ENCODE measurements around the gene ANKRD18B.
A peak's percentile ranks its signal among the peaks of the same experiment; 100 is the strongest.
"Not testable (repeated sequence)": the region's sequence is repeated elsewhere in the genome, so short reads cannot be mapped to it uniquely, and the experiment has no call there.

ANKRD18B gene

DNA sequence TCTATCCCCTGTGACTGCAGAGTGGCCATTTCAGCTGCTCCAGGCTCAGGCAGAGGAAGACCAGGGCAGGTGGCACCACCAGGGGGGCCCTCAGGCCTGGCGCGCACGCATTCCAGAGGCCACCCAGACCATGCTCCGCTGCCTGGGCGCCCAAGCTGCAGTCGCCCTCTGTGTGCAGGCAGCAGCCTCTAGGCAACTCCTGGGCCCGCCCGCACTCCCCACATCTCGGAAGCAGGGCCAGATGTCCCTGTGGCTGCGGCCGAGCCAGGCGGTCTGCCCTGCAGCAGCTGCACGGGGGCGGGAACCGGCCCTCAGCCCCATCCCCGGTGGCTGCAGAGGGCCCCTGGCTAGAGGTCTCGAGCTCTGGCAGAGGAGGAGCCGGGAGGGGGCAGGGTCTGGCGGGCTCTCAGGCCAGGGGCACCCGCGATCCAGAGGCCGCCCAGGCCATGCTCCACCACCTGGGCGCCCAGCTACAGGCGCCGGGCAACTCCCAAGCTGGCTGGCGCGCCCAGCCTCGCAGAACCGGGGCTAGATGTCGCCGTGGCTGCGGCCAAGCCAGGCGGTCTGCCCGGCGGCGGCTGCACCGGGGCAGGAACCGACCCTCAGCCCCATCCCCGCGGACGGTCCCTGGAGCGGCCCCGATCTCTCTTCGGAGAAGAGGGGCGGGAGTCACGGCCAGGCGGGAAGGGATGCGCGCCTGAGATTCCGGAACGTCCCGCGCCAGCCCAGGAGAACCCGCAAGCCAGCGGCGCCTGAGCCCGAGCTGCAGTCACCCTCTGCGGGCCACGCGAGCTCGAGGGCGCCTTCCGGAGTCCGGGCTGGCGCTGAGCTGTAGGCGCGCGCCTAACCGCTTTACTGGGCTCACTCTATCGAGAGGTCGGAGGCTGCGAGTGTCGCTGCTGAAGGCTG, at the start of gene ANKRD18B:
TSS of gene ANKRD18B (plus strand) at position 855 of the 909 bp plus-strand sequence. CDS start 239 bp downstream, outside the sequence.
- DNase-seq: peak; percentile 48

DNA sequence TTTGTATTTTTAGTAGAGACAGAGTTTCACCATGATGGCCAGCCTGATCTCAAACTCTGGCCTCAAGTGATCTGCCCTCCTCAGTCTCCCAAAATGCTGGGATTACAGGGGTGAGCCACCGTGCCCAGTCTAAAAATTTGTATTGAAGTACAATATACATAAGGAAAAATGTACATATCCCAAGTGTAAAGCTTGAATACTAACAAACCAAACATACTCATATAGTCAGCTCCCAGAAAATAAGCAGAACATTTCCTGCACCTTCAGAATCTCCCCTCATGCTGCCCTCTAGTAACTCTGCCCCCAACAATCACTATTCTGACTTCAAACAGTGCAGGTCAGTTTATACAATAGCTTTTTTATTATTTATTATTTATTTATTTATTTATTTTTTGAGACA, 48.7 kb upstream of the ANKRD18B start:
- DNase-seq: no peak

DNA sequence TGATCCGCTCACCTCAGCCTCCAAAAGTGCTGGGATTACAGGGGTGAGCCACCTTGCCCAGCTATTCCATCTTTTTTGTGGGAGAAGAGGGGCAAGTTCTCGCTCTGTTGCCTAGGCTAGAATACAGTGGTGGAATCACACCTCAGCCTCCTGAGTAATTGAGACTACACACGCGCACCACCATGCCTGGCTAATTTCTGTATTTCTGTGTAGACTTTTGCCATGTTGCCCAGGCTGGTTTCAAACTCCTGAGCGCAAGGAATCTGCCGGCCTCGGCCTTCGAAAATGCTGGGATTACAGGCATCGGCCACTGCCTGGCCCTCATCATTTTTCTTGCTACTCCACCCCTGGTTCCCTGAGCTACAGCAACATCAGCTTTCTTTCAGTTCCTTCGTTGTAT, 47.5 kb upstream of the ANKRD18B start:
- DNase-seq: no peak

DNA sequence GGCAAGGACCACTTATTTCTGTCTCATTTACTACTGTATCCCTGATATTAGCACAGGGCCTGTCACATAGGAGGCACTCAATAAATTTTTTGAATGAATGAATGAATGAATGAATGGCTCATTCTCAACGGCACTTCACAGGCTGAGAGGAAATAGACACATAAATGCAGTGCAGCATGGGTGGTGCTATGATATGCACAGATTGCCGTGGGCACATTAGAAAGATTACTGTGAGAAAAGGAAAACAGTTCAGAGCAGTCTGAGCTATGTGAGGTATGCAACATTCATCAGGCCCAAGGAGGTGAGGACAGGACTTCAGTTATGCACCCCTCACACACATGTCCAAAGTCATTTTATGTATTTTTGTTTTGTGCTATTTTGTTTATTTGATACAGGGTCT, 43.9 kb upstream of the ANKRD18B start:
- DNase-seq: no peak

DNA sequence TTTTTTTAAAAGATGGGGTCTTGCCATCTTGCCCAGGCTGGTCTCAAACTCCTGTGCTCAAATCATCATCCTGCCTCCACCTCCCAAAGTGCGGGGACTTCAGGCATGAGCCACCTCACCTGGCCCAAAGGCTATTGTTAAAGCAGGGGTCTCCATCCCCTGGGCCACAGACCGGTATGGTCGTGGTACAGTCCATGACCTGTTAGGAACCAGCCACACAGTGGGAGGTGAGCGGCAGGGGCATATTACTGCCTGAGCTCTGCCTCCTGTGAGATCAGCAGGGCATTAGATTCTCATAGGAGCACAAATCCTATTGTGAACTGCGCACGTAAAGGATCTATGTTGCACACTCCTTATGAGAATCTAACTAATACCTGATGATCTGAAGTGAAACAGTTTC, 43.1 kb upstream of the ANKRD18B start:
- DNase-seq: no peak

DNA sequence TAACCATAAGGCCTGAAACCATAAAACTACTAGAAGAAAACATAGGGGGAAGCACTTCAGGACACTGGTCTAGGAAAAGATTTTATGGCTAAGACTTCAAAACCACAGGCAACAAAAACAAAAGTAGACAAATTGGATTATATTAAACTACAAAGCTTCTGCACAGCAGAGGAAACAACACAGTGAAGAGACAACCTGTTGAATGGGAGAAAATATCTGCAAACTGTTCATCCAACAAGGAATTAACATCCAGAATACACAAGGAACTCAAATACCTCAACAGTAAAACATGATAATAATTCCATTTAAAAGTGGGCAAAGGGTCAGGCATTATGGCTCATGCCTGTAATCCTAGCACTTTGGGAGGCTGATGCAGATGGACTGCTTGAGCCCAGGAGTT, 38.7 kb upstream of the ANKRD18B start:
- DNase-seq: not testable (repeated sequence)

DNA sequence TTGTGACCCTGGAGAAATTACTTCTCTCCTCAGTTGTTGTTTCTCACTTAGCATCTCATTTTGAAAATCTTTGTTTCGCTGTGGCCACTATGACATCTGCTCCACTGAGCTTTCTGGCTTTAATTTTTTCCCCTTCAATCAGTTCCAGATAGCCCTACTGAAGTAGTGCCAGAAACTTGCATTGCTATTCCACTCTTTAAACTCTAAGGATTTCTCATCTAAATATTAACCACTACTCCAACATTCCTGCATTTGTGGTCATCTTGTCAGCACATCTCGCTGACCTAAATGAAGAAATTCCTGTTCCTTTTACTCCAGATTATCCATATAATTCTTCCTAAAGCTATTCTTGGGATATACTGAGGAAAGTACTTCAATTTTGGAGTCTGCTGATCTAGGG, 35.0 kb upstream of the ANKRD18B start:
- no peak for DNase-seq

DNA sequence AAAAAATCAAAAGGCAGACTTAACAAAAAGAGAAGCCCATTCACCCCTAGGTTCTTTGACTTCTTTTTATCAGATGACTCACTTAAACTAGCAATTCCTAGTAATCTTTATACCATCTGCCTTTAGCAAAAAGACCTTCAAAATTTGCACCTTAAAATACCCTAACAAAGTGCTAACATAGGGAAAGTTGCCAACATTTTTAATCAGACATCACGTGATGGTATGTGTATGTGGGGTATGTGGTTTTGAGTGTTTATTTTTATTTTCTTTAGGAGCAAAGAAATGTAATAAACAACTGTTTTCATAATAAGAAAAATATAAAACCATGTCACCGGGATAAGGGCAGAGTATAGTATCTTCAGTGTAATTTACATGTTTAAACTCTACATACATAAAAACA, 30.2 kb upstream of the ANKRD18B start:
- not testable (repeated sequence) for DNase-seq

DNA sequence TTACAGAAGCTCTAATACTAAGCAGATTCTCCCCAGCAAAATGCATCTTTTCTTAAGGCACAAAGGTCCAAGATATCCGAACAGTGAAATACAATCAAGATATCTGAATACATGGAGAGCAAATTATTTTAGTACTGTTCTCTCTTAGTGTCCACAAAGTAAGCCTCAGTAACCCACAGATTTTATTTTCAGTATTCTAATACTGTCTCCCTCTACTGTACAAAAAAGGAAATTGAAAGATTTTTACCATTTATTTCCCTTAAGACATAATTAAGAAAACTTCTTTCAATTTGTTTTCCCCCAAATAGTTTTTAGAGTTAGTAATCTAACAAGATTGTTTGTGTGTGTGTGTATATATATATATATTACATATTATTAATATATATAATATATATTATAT, 25.7 kb upstream of the ANKRD18B start:
- no peak for DNase-seq

DNA sequence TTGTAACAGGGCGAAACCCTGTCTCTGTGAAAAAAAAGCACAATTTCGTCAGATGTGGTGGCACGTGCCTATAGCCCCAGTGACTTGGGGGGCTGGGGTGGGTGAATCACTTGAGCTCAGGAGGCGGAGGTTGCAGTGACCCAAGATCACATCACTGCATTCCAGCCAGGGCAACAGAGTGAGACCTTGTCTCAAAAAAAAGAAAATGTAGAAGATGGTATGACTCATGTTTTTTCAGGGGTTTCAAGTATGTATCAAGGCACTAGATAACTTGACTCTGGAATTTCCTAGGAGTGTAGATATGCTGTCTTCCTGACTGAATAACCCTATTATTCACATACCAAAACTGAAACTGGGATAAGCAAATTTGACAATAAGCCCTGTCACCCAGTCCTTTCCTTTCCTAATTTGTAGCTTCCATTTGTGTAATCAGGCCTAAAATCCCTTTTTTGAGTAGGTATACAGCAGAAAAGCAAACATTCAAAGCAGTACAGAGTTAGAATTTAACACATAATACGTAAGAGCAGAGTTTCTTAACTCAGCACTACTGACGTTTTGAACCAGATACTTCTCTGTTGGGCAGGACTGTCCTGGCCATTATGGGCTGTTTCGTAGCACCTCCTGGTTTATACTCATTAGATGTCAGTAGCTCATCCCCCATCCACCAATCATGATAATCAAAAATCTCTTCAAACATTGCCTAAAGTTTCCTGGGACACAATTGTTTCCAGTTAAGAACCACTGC, 17.3 kb upstream of the ANKRD18B start:
- DNase-seq: no peak

DNA sequence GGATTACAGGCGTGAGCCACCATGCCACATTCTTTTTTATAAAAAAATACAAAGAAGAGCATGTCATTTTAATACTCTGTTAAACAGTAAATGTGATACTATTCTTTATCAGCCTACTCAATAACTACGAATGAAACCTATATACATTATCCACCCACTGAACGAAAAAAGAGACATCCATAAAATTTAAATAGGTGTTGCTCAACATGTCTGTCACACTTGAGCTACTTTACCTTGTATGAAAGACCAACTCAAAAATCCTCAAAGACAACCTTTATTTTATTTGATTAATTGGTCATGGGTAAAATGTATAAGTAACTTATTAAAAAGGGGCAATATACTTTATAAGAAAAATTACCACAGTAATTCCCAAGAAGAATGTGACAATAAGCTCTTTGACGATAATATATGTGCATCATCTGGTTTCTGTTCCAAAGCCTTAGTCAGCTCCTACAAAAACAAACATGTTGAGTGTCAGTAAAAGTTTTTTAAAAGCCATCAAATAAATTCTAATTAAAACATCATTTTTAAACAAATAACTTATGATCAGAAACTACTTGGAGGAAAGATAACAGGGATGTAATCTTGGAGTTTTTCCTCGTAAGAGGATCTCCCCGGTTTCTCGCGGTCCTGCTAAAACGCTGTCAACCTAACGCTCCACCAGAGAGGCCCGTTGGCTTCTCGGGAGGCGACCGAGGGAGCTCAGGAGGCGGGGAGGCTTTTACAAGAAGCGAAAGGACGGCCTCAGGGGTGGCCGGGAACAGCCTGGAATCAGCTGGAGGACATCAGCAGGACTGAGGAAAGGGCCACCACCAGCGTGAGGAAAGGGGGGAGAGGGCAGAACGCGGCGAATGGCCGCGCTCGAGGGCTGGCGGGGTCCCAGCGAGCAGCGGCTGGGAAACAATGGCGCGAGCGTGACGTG, 13.5 kb upstream of the ANKRD18B start:
- DNase-seq: peak; percentile 39

DNA sequence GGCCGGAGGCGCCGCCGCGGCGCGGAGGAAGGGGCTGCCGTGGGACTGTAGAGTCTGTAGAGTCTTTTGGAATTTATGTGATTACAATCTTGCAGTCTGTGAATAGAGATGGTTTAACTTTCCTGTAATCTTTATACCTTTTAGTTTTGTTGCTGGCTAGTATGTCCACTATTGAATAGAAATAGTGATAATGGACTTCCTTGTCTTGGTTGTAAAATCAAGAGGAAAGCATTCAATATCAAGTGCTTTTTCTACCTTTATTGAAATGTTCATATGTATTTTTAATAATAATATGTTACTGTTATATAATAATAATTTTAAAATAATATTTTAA, 12.9 kb upstream of the ANKRD18B start:
- DNase-seq: not testable (repeated sequence)

DNA sequence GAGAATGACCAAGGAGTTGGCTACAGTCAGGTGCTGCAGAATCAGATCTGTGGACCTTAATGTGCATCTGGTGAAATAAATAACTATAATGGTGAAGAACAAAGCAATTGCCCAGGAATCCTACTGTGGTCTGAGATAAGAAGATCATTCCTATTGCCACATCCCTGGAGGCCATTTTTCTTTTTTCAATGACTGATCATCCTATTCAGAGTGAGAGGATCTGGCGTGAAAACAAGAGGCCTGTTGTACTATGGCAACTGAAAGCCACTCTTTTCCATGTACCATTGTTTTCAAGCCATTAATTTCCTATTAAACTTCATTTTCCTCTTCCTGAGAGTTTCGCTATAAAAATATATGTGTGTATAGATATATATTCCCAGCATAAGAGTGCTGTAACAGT, 11.5 kb upstream of the ANKRD18B start:
- not testable (repeated sequence) for DNase-seq

DNA sequence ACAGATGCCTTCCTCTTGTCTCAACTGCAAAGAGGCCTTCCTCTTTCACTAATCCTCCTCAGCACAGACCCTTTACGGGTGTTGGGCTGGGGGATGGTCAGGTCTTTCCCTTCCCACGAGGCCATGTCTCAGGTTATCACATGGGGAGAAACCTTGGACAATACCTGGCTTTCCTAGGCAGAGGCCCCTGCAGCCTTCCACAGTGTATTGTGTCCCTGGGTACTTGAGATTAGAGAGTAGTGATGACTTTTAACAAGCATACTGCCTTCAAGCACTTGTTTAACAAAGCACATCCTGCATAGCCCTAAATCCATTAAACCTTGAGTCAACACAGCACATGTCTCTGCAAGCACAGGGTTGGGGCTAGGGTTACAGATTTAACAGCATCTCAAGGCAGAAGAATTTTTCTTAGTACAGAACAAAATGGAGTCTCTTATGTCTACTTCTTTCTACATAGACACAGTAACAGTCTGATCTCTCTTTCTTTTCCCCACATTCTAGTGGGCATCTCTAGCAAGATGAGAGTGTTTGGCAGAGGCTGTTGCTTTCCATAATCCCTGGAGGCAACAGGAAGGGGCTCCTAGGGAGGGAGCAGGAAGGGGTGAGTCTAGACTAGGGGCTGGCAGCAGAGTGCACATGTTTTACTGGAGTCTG, 8.6 kb upstream of the ANKRD18B start:
- peak; percentile 30 for DNase-seq

DNA sequence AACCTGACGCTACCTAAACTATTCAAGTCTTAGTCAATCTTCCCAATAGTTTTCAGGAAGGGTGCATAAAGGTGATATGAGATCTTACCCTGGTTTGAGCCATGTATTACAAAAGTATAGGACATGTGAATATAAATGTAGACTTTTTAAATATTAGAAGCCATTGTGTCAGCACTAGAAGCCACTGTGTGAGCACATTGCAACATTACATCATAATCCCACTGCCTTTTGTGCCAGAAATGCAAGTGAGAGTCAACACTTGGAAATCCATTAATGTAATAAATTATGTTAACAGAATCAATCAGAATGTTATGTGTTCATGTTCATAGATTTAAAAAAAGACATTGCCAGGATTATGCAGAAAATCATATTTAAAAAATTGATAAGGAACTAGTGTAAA, 7.7 kb upstream of the ANKRD18B start:
- DNase-seq: not testable (repeated sequence)

DNA sequence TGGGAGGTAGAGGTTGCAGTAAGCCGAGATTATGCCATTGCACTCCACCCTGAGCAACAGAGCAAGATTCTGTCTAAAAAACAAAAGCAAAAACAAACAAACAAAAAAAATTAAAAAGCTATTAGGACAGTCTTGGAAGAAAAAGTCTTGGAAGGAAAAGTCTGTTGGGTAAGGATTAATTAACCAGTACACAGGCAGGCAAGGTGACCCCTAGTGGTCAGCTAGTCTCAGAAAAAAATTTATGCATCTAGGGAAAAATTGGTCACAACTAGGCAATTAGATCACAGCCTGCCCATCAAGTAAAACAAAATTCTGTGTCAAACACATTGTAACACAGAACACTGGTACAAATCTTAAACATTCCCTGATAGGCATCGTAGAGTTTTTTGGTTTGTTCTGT, 6.7 kb upstream of the ANKRD18B start:
- no peak for DNase-seq

DNA sequence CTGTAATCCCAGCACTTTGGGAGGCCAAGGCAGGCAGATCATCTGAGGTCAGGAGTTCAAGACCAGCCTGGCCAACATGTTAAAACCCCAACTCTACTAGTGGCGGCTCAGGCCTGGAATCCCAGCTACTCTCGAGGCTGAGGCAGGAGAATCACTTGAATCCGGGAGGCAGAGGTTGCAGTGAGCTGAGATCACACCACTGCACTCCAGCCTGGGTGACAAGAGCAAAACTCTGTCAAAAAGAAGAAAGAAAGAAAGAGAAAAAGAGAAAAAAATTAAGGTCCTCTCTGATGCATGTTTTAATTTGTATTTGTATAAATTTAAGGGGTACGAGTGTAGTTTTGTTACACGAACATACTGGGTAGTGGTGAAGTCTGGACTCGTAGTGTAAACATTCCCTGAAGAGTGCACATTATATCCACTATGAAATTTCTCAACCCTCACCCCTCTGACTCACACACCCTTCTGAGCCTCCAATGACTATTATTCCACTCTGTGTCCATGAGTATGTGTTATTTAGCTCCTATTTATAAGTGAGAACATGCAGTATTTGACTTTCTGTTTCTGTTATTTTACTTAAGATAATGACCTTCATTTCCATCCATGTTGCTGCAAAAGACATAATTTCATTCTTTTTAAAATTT, 6.0 kb upstream of the ANKRD18B start:
- not testable (repeated sequence) for DNase-seq

DNA sequence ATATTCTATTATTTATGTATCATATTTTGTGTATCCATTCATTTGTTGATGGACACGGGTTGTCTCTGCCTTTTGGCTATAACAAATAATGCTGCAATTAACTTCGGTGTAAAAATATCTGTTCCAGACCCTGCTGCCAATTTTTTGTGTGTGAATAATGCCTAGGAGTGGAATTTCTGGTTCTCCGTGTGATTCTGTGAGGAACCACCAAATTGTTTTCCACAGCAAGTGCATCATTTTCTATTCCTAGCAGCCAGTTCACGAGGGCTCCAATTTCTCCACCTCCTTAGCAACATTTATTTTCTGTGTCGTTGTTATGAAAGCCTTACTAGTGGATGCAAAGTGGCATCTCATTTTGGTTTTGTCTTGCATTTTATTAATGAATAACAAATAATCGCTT, 2.2 kb upstream of the ANKRD18B start:
- not testable (repeated sequence) for DNase-seq

DNA sequence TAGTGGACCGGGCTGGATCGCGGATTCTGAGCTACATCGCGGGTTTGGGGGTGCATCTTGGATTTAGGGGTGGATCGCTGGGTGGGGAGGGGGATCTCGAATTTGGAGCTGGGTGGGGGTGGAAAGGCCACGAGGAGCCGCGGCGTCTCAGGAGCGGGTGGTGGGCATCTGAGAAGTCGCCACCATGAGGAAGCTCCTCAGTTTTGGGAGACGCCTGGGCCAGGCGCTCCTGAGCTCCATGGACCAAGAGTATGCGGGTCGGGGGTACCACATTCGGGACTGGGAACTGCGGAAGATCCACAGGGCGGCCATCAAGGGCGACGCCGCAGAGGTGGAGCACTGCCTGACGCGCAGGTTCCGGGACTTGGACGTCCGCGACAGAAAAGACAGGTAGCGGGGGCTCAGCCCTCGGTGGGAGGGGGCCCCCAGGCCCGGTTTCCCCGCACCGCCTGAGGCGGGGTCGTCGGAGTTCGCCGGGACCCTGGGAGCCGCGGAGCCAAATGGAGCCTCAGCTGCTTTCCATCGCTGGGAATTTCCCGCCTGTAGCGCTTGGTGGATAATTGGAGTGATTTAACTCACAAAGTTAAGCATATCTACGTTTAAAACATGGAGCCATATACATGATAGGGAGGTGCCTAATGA, 376 bp downstream of the ANKRD18B start:
- peak; percentile 34 for DNase-seq

DNA sequence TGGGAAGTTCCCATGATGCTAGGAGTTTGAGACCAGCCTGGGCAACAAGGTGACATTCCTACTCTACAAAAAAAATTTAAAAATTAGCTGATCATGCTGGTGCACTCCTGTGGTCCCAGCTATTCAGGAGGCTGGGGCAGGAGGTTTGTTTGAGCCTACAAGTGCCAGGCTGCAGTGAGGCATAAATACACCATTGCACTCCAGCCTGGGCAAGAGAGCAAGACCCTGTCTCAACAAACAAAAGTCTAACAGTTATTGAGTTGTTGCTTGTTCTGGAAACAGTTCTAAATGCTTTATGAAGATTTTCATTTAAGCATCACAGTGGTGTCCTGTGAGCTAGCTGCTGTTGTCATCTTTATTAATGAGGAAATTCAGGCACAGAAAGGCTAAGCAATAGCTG, 4.0 kb downstream of the ANKRD18B start:
- DNase-seq: not testable (repeated sequence)

DNA sequence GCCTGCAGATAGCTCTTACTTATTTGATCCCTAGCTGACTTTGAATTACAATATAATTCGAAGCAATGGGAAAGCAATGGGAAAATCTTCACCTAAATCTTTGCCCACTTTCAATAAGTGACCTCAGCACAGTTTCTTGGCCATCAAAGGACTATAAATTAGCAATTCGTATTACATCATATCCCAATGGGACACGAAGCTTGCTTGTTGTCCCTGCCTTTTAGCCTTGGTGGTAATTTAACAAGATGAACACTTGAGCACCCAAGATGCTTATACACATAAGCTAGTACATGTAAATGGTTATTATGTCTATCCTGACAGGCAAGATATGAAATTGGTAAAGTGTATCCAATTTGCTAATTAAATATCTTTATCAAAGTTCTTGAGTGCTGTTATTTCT, 9.9 kb downstream of the ANKRD18B start:
- not testable (repeated sequence) for DNase-seq

Measured in NCI-H2029 (cell line).